Esophagus muscularis mucosa (tissue), 4 donors: Measurements from ENCODE around the gene CBL. TPM values are rescaled to one million over a fixed set of nuclear protein-coding genes. Genes with fewer than 3 reads are reported as not detected.

Experiments used
- DNase-seq: peaks from one replicate; pipeline ENCODE4 v3.0.0-alpha.2; 2017; ENCODE audit errors: extremely low spot score
- H3K27ac ChIP-seq, 4 donors: fragments of 200-600 bp; sonication (generic); replicated peaks in 1 of 4; 1 replicate in 3 of 4; 2 replicates in 1 of 4; pipeline ENCODE4 v1.5.1; 2016 to 2019; ENCODE audit warnings: mild to moderate bottlenecking in 1 of 4
- H3K27me3 ChIP-seq, 4 donors: fragments of 200-600 bp; sonication (generic); one replicate each; pipeline versions ENCODE4 v1.5.1 to v1.6.0; 2016 to 2019
- H3K36me3 ChIP-seq, 4 donors: fragments of 200-600 bp; sonication (generic); one replicate each; pipeline ENCODE4 v1.5.1; 2016 to 2019
- H3K4me1 ChIP-seq, 4 donors: fragments of 200-600 bp; sonication (generic); one replicate each; pipeline ENCODE4 v1.5.1; 2016 to 2019
- H3K4me3 ChIP-seq, 4 donors: fragments of 200-600 bp; sonication (generic); 1 replicate in 2 of 4; 2 replicates in 2 of 4; pipeline ENCODE4 v1.5.1; 2016 to 2019; ENCODE audit warnings: mild to moderate bottlenecking in 4 of 4, moderate library complexity in 1 of 4
- H3K9me3 ChIP-seq, 4 donors: fragments of 200-600 bp; sonication (generic); 1 replicate in 3 of 4; 2 replicates in 1 of 4; pipeline ENCODE4 v1.5.1; 2016 to 2019
- CTCF ChIP-seq, 3 experiments: fragments of 200-600 bp in 2 of 3; fragments of 450-650 bp in 1 of 3; sonication (generic) in 2 of 3; IDR thresholded peaks; one replicate each; pipeline ENCODE4 v1.5.1; 2017 to 2019; ENCODE audit warnings: antibody characterized with exemption in 3 of 3, mild to moderate bottlenecking in 2 of 3, moderate library complexity in 1 of 3
- EP300 ChIP-seq: sonication (generic); formaldehyde crosslinking; IDR thresholded peaks from one replicate; pipeline ENCODE4 v1.6.1; 2017; ENCODE audit warnings: antibody characterized with exemption
- POLR2A ChIP-seq: fragments of 450-650 bp; IDR thresholded peaks from one replicate; pipeline ENCODE4 v1.6.1; 2017; ENCODE audit warnings: antibody characterized with exemption, moderate library complexity, mild to moderate bottlenecking, low read depth
- POLR2AphosphoS5 ChIP-seq, 2 donors: sonication (generic); formaldehyde crosslinking; IDR thresholded peaks; one replicate each; pipeline ENCODE4 v1.6.1; 2017; ENCODE audit warnings: antibody characterized with exemption in 2 of 2
- WGBS: methylation state at CpG from one replicate; pipeline ENCODE4 v1.1.5; 2018; 5-methylcytosine and 5-hydroxymethylcytosine counted together
- intact Hi-C: fragments of 100-400 bp; cut with DNase I; formaldehyde crosslinking; loops from one replicate; pipeline ENCODE4 v1.15.1; 2023
- total RNA-seq, 4 donors: library from RNA; depleted of rRNA; stranded (reverse); fragments of >200 nt; gene quantifications; one replicate each; pipeline versions ENCODE4 v1.1.0 to v1.2.1, GENCODE V29; 2016

Gene CBL
- total RNA-seq, 4 donors from 2014 or later, result 20.7 to 27.7 (median 24.1) TPM

- no peaks in the 10 kb centered on the region for H3K27me3 ChIP-seq
- H3K27ac ChIP-seq, result no peak overlapping the region
- TF ChIP-seq EP300 (no peak), POLR2A (no peak), POLR2AphosphoS5 (IDR thresholded peaks at IDR 0.05) (no peak), CTCF (IDR thresholded peaks at IDR 0.05) (no peak)
- no peak for DNase-seq
- peaks cover 0 to 3% (median 2%) of the 10 kb centered on the region in 4 donors for H3K36me3 ChIP-seq
- intact Hi-C loops, result no loop called here
- H3K9me3 ChIP-seq, result no peaks in the 10 kb centered on the region
- H3K4me1 ChIP-seq, result peaks cover 33 to 50% (median 48%) of the 10 kb centered on the region in 4 donors
- no peak overlapping the region for H3K4me3 ChIP-seq
- WGBS, result 88% methylated on average over 5 of the region's 7 CpGs
These were observed 135.8 kb downstream of the CBL start for GRCh38 chr11:119342023-119342300.

GRCh38 chr11:119342362-119343130, 136.4 kb downstream of the CBL start:
- TF ChIP-seq CTCF (IDR thresholded peaks at IDR 0.05) (no peak), EP300 (no peak), POLR2AphosphoS5 (IDR thresholded peaks at IDR 0.05) (no peak), POLR2A (no peak)
- Histone ChIP-seq H3K4me3 (no peak overlapping the region), H3K9me3 (no peaks in the 10 kb centered on the region), H3K27me3 (no peaks in the 10 kb centered on the region), H3K27ac (no peak overlapping the region), H3K4me1 (peaks cover 33 to 44% (median 43%) of the 10 kb centered on the region in 4 donors), H3K36me3 (no peaks in the 10 kb centered on the region)
- 95% methylated on average over 4 of the region's 10 CpGs for WGBS
- no peak for DNase-seq
- intact Hi-C loops, result no loop called here

DNA sequence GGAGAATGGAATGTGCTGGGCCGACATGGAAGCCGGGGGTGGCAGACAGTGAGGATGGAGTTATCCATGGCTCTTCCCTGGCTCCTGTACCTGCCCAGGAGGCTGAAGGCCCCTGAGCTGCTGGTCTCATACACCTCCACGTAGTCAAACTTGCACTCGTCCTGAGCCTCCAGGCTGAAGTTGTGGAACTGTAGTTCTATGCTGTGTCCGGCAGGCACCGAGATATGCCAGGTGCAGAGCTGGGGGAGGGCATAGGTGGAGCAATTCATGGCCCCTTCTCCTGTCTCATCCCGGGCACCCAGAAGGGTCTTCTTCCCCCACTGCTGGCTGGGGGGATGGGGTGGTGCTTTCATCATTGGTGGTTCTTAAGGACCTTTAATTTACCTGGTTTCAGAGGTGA, 137.6 kb downstream of the CBL start:
- intact Hi-C loops, result no loop called here
- Histone ChIP-seq H3K36me3 (no peaks in the 10 kb centered on the region), H3K4me1 (peaks cover 22 to 33% (median 31%) of the 10 kb centered on the region in 4 donors), H3K4me3 (no peak overlapping the region), H3K27me3 (no peaks in the 10 kb centered on the region), H3K27ac (no peak overlapping the region), H3K9me3 (no peaks in the 10 kb centered on the region)
- TF ChIP-seq POLR2AphosphoS5 (IDR thresholded peaks at IDR 0.05), result no peak
- no peak for TF ChIP-seq POLR2A
- no peak for TF ChIP-seq CTCF (IDR thresholded peaks at IDR 0.05)
- no peak for TF ChIP-seq EP300
- no peak for DNase-seq
- WGBS, result 88% methylated on average over 4 of the region's 7 CpGs

GRCh38 chr11:119344291-119345010, 138.3 kb downstream of the CBL start:
- WGBS, result 66% methylated on average over 8 of the region's 14 CpGs
- intact Hi-C loops, result no loop called here

More at GRCh38 chr11:119344291-119345010, 138.3 kb downstream of the CBL start:
- no peak for TF ChIP-seq CTCF (IDR thresholded peaks at IDR 0.05)
- no peak for TF ChIP-seq EP300
- TF ChIP-seq POLR2A, result no peak
- TF ChIP-seq POLR2AphosphoS5 (IDR thresholded peaks at IDR 0.05), result no peak
- Histone ChIP-seq H3K36me3 (no peaks in the 10 kb centered on the region), H3K27ac (no peak overlapping the region), H3K9me3 (no peaks in the 10 kb centered on the region), H3K4me1 (peaks cover 14 to 25% (median 23%) of the 10 kb centered on the region in 4 donors), H3K4me3 (no peak overlapping the region), H3K27me3 (no peaks in the 10 kb centered on the region)
- DNase-seq, result no peak
